ENCODE data around the gene HMGCL. TPM values are rescaled to one million over a fixed set of nuclear protein-coding genes. Genes with fewer than 3 reads are reported as not detected.

The HMGCL gene
- polyA plus RNA-seq, 1 donor (not counting 4 experiments of a cell fraction or from before 2014, with no cell fraction given) = 24.1 TPM

DNA sequence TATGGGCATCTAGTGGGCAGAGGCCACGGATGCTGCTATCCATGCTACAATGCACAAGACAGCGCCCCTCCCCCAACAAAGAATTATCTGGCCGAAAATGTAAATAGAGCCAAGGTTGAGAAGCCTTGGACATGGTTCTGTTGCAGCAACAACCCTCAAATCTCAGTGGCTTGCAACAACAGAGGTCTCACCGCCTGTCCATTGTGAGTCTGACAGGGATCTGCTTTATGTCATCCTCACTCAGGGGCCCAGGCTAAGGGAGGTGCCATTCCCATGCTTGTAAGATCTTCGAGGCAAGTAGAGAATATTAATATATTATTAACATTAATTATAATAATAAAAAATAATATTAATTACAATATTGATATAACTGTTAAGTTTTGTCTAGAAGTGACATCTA, 56.5 kb downstream of the HMGCL start:
- dilution Hi-C loops (cut with MboI; ENCODE audit: extremely low pct_ligation_motif_present, low sequenced_read_pairs) = no loop called here
- Histone ChIP-seq H3K27ac (ENCODE audit: control insufficient read depth, insufficient read depth, low read length) (no peak overlapping the region), H3K4me1 (ENCODE audit: control insufficient read depth, extremely low read depth, insufficient read depth, low read length) (peaks cover 3% of the 10 kb centered on the region), H3K27me3 (ENCODE audit: control insufficient read depth, extremely low read depth, insufficient read depth, low read length) (no peaks in the 10 kb centered on the region), H3K9ac (ENCODE audit: control insufficient read depth, extremely low read depth, insufficient read depth, low read length) (no peak overlapping the region), H3K36me3 (ENCODE audit: control insufficient read depth in 2 of 2, extremely low read depth in 1 of 2, insufficient read depth in 2 of 2, low read length in 2 of 2) (peaks cover 7 to 13% of the 10 kb centered on the region in 2 experiments), H3K9me1 (ENCODE audit: control insufficient read depth, extremely low read depth, insufficient read depth, low read length) (no peaks in the 10 kb centered on the region), H3K4me3 (ENCODE audit: control insufficient read depth in 2 of 3, extremely low read depth in 1 of 3, insufficient read depth in 2 of 3, low read depth in 1 of 3, low read length in 3 of 3) (no peak overlapping the region), H2AFZ (ENCODE audit: control insufficient read depth, low read length) (no peak overlapping the region), H3K4me2 (ENCODE audit: control insufficient read depth, extremely low read depth, insufficient read depth, low read depth, low read length) (no peak overlapping the region), H3K9me3 (ENCODE audit: control insufficient read depth, low read depth, low read length) (no peaks in the 10 kb centered on the region), H4K20me1 (ENCODE audit: control insufficient read depth, extremely low read depth, insufficient read depth, low read length) (no peaks in the 10 kb centered on the region), H3K79me2 (ENCODE audit: control insufficient read depth, insufficient read depth, low read length) (no peaks in the 10 kb centered on the region)
- TF ChIP-seq, protein P1, sequence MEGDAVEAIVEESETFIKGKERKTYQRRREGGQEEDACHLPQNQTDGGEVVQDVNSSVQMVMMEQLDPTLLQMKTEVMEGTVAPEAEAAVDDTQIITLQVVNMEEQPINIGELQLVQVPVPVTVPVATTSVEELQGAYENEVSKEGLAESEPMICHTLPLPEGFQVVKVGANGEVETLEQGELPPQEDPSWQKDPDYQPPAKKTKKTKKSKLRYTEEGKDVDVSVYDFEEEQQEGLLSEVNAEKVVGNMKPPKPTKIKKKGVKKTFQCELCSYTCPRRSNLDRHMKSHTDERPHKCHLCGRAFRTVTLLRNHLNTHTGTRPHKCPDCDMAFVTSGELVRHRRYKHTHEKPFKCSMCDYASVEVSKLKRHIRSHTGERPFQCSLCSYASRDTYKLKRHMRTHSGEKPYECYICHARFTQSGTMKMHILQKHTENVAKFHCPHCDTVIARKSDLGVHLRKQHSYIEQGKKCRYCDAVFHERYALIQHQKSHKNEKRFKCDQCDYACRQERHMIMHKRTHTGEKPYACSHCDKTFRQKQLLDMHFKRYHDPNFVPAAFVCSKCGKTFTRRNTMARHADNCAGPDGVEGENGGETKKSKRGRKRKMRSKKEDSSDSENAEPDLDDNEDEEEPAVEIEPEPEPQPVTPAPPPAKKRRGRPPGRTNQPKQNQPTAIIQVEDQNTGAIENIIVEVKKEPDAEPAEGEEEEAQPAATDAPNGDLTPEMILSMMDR (optimal IDR thresholded peaks at IDR 0.05 in 1 of 3, IDR thresholded peaks at IDR 0.05 in 1 of 3, conservative IDR thresholded peaks at IDR 0.05 in 1 of 3; ENCODE audit: extremely low read depth in 1 of 3, insufficient read depth in 2 of 3, low read length in 3 of 3) = no peak
- TF ChIP-seq EZH2 (IDR thresholded peaks at IDR 0.05; ENCODE audit: low read length) = no peak
- no peak for DNase-seq (ENCODE audit: low read depth, low spot score)
- FAIRE-seq = no peak

DNA sequence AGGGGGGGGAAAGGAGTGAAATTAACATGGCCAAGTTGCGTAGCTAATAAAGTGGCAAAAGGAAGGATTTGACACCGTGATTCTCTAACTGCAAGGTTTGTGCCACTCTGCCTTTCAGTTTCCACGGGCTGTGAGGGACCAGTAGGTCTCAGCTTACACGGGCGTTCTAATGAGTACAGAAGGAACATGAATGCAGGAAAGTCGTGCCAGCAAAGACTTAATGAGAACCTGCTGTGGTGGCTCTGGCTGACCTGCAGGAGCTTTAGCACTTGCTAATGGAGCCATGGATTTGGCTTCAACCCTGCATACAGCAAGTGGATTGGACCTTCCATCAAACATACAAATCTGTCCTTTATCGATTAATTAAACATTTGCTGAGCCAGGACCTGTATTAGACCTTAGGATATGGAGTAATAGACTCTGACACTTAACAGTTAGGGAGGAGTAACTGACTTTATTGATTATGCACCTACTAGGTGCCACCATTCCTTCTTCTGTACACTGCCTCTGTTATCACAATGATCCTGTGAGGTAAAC, 62.1 kb downstream of the HMGCL start:
- H3K36me3 ChIP-seq (ENCODE audit: control insufficient read depth in 2 of 2, extremely low read depth in 1 of 2, insufficient read depth in 2 of 2, low read length in 2 of 2) = peaks cover 19 to 20% of the 10 kb centered on the region in 2 experiments
- no peak overlapping the region for H2AFZ ChIP-seq (ENCODE audit: control insufficient read depth, low read length)
- H3K9ac ChIP-seq (ENCODE audit: control insufficient read depth, extremely low read depth, insufficient read depth, low read length) = no peak overlapping the region
- no peaks in the 10 kb centered on the region for H3K9me1 ChIP-seq (ENCODE audit: control insufficient read depth, extremely low read depth, insufficient read depth, low read length)
- H3K79me2 ChIP-seq (ENCODE audit: control insufficient read depth, insufficient read depth, low read length) = peaks cover 1% of the 10 kb centered on the region
- TF ChIP-seq EZH2 (IDR thresholded peaks at IDR 0.05; ENCODE audit: low read length) = no peak
- TF ChIP-seq, protein P1 (optimal IDR thresholded peaks at IDR 0.05 in 1 of 3, IDR thresholded peaks at IDR 0.05 in 1 of 3, conservative IDR thresholded peaks at IDR 0.05 in 1 of 3; ENCODE audit: extremely low read depth in 1 of 3, insufficient read depth in 2 of 3, low read length in 3 of 3) = no peak
- no peak overlapping the region for H3K27ac ChIP-seq (ENCODE audit: control insufficient read depth, insufficient read depth, low read length)
- no peaks in the 10 kb centered on the region for H4K20me1 ChIP-seq (ENCODE audit: control insufficient read depth, extremely low read depth, insufficient read depth, low read length)
- no peak for FAIRE-seq
- no peak for DNase-seq (ENCODE audit: low read depth, low spot score)
- H3K9me3 ChIP-seq (ENCODE audit: control insufficient read depth, low read depth, low read length) = no peaks in the 10 kb centered on the region
- dilution Hi-C loops (cut with MboI; ENCODE audit: extremely low pct_ligation_motif_present, low sequenced_read_pairs) = no loop called here
- H3K4me1 ChIP-seq (ENCODE audit: control insufficient read depth, extremely low read depth, insufficient read depth, low read length) = no peaks in the 10 kb centered on the region
- H3K4me2 ChIP-seq (ENCODE audit: control insufficient read depth, extremely low read depth, insufficient read depth, low read depth, low read length) = no peak overlapping the region
- H3K4me3 ChIP-seq (ENCODE audit: control insufficient read depth in 2 of 3, extremely low read depth in 1 of 3, insufficient read depth in 2 of 3, low read depth in 1 of 3, low read length in 3 of 3) = no peak overlapping the region
- H3K27me3 ChIP-seq (ENCODE audit: control insufficient read depth, extremely low read depth, insufficient read depth, low read length) = no peaks in the 10 kb centered on the region

All from keratinocyte (primary cell).